SW 1271 (cell line): ENCODE data around the gene ORC6.

Experiments
- DNase-seq, 2 experiments: peaks; one replicate each; lab custom pipeline; 2025; lab: John Stamatoyannopoulos, UW

Gene ORC6

DNA sequence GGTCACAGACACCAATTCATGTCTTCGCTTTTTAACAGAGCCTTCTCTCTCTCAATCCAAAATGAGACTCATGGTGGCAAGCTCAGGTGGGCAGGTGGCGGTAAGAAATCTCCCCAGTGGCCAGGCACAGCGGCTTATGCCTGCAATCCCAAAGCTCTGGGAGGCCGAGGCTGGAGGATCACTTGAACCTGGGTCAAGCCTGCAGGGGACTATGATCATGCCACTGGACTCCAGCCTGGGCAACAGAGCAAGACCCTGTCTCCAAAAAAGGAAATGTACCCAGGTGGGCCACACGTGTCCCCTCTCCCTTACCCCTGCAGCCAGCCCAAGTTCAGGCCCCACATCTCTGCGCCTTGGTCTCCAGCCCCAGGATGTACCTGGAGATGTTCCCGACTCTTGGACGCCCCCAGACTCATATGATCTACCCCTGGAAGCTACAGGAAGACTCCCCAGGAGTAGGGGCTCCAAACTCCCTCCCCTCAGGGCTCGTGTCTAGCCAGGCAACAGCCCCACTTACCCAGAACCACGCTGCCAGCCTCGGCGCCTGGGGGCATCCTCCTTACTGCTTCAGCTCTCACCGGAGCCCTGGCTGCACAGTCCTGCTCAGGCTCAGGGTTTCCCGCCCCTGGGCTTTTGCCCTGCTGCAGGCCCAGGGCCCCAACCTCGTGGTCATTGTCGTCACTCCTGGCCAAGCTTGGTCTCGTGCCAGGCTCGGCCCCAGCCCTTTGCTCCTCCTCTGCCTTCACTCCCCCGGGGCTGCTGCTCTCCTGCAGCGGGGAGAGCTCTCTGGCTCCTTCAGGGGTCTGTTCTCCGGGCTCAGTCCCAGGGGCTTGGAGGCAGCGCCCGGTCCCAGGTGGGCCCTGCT lies 42.5 kb downstream of the ORC6 start:
- DNase-seq, result no peak

DNA sequence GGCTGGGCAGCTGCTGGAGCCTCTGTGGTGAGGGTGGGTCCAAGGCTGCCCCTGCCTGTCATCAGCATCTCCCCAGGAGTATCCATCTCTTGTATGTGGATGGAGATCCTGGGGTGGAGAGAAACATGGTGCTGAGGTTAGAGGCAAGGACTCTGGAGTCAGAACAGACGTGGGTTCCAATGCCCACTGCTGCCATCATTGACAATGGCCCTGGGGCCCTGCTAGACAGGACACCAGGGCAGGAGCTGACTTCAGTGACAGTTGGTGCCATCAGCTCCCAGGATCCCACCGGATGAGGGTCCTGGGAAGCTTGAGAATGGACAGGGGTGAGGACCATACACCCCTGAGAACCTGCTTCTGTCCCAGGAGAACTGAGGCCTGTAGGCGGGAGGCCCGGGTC lies 43.1 kb downstream of the ORC6 start:
- no peak for DNase-seq

DNA sequence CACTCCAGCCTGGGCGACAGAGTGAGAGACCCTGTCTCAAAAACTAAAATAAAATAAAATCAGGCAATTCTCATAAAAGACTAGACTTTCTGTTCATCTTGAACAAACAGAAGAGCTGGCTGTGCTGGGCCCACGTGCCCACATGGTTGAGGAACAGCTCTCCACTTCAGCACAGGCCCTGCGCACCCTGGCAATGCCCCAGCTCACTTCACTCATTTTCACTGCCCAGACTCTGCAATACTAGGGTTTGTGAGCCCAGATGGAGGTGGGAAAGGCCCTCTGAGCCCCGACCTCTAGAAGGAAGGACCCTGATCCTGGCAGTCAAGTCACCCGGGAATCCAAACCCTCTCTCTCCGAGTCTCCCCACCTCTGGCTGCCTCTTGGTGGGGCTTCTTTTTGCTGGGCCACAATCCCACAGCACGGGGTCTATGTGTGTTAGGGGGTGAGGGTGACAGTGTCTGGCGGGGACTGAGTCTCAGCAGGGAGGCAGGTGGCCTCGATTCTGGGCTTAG lies 43.9 kb downstream of the ORC6 start:
- no peak for DNase-seq

DNA sequence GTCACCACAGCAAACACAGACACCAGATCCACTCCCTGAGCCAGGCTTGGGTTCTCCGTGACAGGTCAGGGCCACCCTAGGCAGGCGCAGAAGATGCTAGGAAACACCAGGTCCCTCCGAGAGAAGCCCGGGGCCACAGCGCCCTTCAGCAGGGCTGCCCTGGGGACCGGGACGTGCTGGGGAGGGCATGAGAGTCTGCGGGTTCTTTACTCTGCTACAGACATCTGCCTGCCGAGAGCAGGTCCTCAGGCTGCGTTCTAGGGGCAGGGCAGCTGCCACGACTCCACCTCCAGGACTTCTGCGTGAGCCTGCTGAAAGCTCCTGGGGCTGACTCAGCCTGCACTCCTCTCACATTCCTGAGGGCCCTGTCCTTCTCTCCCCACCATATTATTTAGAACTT lies 47.2 kb downstream of the ORC6 start:
- no peak for DNase-seq

DNA sequence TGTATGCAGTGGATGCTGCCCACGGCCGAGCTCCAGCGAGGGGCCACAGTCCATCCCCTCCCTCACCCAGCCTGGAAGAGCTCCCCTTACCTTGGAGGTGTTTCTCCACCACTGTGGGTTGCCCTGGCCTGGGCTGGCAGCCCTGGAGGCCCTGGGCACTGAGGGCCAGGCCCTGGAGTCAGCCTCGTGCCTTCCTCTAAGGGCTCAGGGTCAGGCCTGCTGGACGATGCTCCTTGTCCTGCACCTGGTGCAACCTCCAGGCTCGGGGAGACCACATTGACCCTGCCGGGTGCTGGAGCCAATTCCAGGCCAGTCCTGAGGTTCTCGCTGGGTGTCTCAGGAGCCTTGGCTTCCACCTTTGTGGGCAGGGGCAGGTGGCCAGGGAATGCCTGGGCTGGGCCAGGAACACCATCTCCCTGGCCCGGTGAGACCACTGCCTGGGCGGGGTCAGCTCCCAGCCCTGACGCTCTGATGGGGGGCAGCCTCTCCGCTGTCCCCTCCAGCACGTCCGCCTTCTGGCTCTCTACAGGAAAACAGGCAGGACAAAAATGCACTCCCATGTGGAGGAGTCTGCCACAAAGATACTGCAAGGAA lies 48.3 kb downstream of the ORC6 start:
- no peak for DNase-seq

DNA sequence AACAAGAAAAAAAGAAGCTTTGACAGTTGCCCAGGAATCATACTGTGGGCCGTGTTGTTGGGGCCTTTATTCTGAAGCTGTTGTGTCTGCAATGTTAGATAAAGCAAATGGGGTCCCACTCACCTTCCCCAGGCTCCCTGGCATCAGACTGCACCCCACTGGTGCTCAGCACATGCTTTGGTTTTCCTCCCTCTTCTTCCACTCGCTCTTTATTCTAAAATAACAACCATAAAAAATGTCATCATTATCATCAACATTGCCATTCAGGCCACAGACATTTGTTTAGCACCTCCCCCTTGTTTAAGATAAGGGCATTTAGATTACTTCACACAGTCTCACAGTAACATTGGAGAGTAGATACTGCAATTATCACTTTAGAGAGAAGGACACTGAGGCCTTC lies 50.5 kb downstream of the ORC6 start:
- DNase-seq, result no peak

DNA sequence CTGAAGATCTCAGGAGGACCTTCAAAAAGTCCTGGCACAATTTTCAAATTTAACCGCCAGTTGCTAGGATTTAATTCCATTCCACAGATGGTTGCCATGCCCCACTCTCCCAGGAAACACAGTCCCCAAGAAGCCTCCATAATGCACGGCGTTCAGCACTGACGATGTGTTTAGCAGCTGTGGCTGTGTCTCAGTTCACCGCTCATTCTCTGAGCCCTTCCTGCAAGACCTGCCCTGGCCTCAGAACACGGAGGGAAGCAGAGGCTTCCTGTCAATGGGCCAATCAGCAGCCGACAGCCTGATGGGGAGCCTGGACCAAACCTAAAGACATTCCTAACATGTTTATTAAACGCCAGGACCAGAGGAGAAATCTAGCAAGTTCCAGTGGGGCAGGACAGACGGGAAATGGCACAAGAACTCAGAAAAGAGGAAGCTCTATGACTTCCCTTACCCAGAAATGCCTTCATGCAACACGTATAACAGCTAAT lies 53.8 kb downstream of the ORC6 start:
- DNase-seq, result no peak

DNA sequence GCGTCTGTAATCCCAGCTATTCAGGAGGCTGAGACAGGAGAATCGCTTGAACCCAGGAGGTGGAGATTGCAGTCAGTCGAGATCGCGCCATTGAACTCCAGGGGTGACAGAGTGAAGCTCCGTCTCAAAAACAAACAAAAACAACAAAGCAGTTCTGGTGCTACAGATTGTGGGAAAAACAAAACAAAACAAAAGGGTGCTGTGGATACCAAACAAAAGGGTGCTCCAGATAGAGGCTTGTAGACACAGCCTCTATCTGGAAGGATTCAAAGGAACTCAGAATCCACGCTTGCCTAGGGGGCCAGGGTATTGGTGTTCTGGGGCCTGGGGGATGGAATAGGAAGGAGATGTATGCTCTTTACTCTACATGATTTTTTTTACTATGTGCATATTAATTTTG lies 56.2 kb downstream of the ORC6 start:
- DNase-seq, result no peak

DNA sequence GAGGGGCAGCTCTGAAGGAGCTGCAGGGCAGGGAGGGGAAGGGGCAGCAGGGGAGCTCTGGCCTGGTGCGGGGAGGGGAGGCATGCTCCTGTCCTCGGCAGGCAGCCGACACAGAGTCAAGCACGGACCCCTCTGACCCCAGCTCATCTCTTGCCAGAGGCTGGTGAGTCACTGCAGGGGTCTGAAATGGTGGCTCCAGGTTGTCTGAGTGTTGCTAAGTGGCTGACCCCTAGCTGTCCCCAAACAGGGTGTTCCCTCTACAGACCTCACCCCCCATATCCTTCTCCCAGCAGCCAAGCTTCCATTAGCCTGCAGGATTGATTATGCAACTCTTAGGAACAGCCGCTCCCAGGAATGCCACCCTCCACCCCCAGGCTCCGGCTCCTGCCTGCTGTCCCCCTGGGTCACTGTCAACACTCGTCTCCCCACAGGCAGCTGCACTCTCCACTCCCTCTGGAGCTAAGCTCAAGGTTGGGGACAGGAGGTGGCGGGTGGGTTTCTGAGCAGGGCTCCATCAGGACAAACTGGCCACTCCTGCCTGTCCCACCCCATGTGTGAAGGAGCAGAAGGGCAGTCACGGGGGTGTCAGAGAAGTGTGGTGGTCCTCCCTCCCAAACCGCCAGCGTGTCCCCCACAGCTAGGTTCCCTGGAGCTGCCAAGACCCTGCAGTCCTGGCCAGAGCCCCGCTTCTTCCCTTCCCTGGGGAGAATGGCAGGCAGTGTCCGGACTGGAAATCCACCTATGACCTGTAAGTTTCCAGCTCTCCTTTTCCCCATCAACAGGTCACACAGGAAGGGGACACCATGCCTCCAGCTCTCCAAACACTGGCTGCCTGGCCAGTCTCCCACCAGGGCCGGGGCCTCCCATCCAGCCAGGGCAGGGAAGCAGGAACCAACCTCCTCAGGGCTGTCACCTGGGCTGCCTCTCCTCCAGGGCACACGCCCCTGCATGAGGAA lies 57.6 kb downstream of the ORC6 start:
- DNase-seq, result no peak
